Ectodermal cell (in vitro differentiated cells): ENCODE data around the gene BNIP5.

Experiments used
- H3K27ac ChIP-seq: 2 replicates; pipeline ENCODE4 v1.7.0; 2013; ENCODE audit warnings: mild to moderate bottlenecking, low read depth, low read length; ENCODE audit not compliant: insufficient read depth, poor library complexity, severe bottlenecking
- H3K27me3 ChIP-seq: 2 replicates; pipeline ENCODE4 v1.7.0; 2013; ENCODE audit warnings: mild to moderate bottlenecking, low read length; ENCODE audit not compliant: insufficient read depth, control insufficient read depth, poor library complexity, severe bottlenecking
- H3K36me3 ChIP-seq: one replicate; pipeline ENCODE4 v1.7.0; 2013; ENCODE audit warnings: low read length; ENCODE audit not compliant: control insufficient read depth, insufficient read depth
- H3K4me1 ChIP-seq: one replicate; pipeline ENCODE4 v1.7.0; 2013; ENCODE audit warnings: low read length; ENCODE audit not compliant: control insufficient read depth, insufficient read depth
- H3K4me3 ChIP-seq: 2 replicates; pipeline ENCODE4 v1.7.0; 2013; ENCODE audit warnings: low read depth, low read length, control low read depth; ENCODE audit not compliant: insufficient read depth
- H3K9me3 ChIP-seq: 2 replicates; pipeline ENCODE4 v1.7.0; 2013; ENCODE audit warnings: mild to moderate bottlenecking, low read length, moderate library complexity; ENCODE audit not compliant: control insufficient read depth
- WGBS, 2 experiments: methylation state at CpG; one replicate each; pipeline ENCODE4 v1.1.7; 2013; ENCODE audit warnings: missing lambda C conversion rate in 2 of 2; 5-methylcytosine and 5-hydroxymethylcytosine counted together

Gene BNIP5

DNA sequence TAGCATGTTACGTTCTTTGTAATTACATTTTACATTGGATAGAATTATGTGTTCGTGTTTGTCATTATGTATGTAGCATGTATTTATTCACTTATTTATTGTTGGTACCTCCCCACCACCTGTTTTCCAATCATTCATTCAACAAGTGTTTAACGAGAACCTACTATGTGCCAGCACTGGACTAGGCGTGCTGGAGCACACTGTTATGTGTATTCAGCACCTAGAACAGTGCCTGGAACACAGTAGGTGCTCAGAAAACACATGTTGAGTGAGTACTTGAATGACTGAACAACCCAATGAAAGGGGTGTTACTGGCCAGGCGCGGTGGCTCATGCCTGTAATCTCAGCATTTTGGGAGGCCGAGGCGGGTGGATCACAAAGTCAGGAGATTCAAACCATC is 39.5 kb upstream of the BNIP5 start:
- H3K27me3 ChIP-seq, result no peaks in the 10 kb centered on the region
- no peaks in the 10 kb centered on the region for H3K9me3 ChIP-seq
- H3K4me1 ChIP-seq, result no peaks in the 10 kb centered on the region
- 94% methylated on average over 6 to 8 of the region's 8 CpGs for WGBS, 2 experiments
- no peak overlapping the region for H3K27ac ChIP-seq
- H3K4me3 ChIP-seq, result no peak overlapping the region
- no peaks in the 10 kb centered on the region for H3K36me3 ChIP-seq

- WGBS, 2 experiments, result 93 to 96% methylated on average over 20 of the region's 20 CpGs
- no peak overlapping the region for H3K4me3 ChIP-seq
- H3K4me1 ChIP-seq, result no peaks in the 10 kb centered on the region
- no peaks in the 10 kb centered on the region for H3K27me3 ChIP-seq
- H3K27ac ChIP-seq, result no peak overlapping the region
- H3K36me3 ChIP-seq, result no peaks in the 10 kb centered on the region
- H3K9me3 ChIP-seq, result no peaks in the 10 kb centered on the region
Observed at GRCh38 chr6:36375644-36376155, 39.0 kb upstream of the BNIP5 start.

DNA sequence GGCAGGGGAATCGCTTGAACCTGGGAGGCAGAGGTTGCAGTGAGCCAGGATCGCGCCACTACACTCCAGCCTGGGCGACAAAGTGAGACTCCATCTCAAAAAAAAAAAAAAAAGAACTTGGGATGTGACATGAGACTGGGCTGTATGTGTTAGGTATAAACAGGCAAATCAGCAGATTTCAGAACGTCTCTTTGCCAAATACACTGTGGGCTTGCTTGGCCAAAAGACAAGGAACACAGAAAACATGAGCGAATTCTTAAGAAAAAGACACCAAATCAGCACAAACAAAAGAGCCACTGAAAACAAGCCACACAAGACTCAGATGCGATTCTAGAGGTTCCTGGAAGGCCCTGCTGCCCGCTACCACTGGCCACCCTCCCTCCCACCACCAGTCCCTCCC is 38.3 kb upstream of the BNIP5 start:
- Histone ChIP-seq H3K9me3 (no peaks in the 10 kb centered on the region), H3K27ac (no peak overlapping the region), H3K4me1 (no peaks in the 10 kb centered on the region), H3K4me3 (no peak overlapping the region), H3K36me3 (no peaks in the 10 kb centered on the region), H3K27me3 (no peaks in the 10 kb centered on the region)
- WGBS, 2 experiments, result 87 to 92% methylated on average over 8 of the region's 8 CpGs

DNA sequence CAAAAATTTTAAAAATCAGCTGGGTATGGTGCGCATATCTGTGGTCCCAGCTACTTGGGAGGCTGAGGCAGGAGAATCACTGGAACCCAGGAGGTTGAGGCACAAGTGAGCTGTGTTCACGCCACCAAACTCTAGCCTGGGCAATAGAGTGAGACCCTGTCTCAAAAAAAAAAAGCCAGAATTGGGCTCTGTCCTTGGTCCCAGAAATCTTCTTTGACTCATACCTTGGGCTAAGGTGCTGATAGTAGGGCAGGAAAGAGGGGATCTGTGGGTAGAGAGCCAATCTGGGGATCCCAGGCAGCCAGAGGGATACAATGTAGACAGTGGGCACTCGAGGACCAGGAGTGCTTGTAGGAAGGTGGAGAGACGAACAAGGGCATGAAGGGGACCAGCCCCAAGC is 37.5 kb upstream of the BNIP5 start:
- no peaks in the 10 kb centered on the region for H3K36me3 ChIP-seq
- H3K4me1 ChIP-seq, result no peaks in the 10 kb centered on the region
- H3K9me3 ChIP-seq, result no peaks in the 10 kb centered on the region
- no peak overlapping the region for H3K27ac ChIP-seq
- 93 to 96% methylated on average over 4 of the region's 4 CpGs for WGBS, 2 experiments
- H3K4me3 ChIP-seq, result no peak overlapping the region
- no peaks in the 10 kb centered on the region for H3K27me3 ChIP-seq

DNA sequence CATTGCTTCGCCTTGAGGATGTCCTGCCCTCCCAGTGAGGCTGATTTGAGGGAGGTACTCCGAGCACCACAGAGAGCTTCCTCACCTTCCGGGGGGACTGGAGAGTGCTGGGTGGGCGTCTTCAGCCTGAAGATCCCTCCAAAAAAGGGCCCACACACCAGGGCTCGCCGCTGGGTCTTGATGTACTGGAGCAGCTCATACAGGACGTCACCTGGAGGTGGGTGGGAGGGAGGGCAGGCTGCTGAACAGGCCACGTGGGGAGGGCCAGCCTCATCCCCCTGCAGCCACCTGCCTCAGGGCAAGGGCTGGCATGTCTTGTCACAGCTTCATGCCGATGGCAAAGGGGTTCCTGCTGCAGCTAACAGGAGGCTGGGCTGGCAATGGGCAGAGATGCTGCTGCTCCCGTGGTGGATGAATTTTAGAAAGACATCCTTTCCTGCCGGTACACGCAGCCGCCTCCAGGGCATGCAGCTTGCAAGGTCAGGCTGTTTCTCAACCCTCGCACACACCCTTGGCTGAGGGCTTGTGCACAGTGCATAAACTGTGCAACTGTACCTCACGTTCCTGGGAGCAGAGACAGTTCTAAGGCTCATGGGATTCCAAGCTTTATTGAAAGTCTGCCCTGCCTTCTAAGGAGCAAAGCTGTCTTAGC is 36.8 kb upstream of the BNIP5 start:
- Histone ChIP-seq H3K27ac (no peak overlapping the region), H3K36me3 (no peaks in the 10 kb centered on the region), H3K4me1 (no peaks in the 10 kb centered on the region), H3K9me3 (no peaks in the 10 kb centered on the region), H3K4me3 (no peak overlapping the region), H3K27me3 (no peaks in the 10 kb centered on the region)
- 75 to 78% methylated on average over 15 of the region's 15 CpGs for WGBS, 2 experiments

DNA sequence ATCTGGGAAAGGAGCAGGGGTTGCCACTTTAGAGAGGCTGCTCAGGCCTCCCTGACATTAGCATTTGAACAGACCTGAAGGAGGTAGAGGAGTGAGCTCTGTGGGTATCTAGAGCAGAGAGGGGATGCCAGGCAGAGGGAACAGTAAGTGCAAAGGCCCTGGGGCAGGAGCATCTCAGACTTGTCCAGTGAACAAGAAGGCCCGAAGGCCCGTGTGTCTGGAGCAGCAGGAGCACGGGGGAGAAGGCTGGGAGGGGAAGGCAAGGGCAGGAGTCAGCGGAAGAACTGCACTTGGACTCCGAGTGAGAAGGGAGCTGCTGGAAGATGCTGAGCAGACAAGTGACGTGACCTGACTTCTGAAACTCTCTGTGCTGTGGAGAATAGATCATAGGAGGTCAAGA is 35.4 kb upstream of the BNIP5 start:
- Histone ChIP-seq H3K9me3 (no peaks in the 10 kb centered on the region), H3K27ac (no peak overlapping the region), H3K27me3 (no peaks in the 10 kb centered on the region), H3K4me3 (no peak overlapping the region), H3K4me1 (no peaks in the 10 kb centered on the region), H3K36me3 (no peaks in the 10 kb centered on the region)
- 94 to 95% methylated on average over 6 of the region's 6 CpGs for WGBS, 2 experiments

DNA sequence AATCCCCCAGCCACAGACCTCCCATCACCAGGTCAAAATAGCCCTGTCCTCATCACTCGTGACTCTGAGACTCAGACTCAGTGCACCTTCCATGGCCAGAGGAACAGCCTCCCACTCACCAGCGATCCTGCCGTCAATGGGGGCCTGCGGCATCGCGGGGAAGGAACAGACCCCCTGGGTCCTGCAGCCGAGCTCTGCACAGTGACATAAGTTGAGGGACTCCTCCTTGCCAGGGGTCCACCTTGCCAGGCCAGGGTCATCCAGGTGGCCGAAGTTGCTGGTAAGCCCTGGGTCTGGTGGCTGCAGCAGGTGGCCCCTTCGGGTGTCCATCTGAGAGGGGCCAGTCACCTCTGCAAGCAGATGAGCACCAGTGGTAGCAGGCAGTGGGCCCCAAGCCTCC is 34.5 kb upstream of the BNIP5 start:
- Histone ChIP-seq H3K9me3 (no peaks in the 10 kb centered on the region), H3K27ac (no peak overlapping the region), H3K27me3 (no peaks in the 10 kb centered on the region), H3K4me1 (no peaks in the 10 kb centered on the region), H3K4me3 (no peak overlapping the region), H3K36me3 (no peaks in the 10 kb centered on the region)
- 81 to 88% methylated on average over 9 of the region's 9 CpGs for whole genome bisulfite sequencing, 2 experiments

GRCh38 chr6:36370638-36371037 is 34.0 kb upstream of the BNIP5 start:
- H3K27me3 ChIP-seq, result no peaks in the 10 kb centered on the region
- WGBS, 2 experiments, result 85 to 92% methylated on average over 2 of the region's 2 CpGs
- no peak overlapping the region for H3K4me3 ChIP-seq

DNA sequence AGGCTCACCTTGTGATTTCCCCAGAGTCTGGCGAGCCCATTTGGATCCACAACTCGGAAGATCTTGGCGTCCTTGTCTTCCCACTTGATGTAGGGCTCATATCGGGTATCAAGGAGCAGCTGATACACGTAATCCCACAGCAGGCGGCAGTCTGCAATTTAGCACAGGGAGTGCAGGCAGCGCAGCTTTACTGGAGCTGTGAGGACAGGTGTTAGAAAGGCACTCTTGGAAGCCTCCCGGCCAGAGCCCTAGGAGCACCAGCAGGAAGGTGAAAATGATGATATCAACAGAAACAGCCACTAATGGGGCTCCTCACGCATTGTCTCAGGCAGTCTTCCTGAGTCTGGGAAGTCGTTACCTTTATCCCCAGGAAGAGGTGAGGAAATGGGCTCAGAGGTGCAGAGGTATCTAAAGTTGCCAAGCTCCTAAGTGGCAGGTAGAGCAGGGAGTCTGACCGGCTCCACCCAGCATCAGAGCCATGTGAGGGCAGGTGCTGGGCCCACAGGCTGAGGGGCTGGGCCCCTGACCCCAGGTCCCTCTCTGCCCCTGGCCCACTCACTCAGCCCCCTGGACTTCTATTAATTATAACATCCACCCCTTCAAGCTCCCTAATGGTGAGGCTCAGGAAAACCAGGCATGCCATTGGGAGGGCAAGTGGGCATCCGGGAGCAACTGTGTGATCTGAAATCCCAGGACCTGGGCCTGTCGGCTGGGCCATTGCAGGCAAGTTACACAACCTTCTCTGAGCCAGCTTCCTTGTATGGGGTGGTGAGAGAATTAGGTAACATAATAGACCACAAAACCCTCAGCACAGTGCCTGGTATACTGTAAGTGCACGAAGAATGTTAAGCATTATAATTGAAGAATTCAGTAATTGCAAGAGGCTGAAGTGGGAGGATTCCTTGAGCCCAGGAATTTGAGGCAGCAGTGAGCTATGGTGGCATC is 32.5 kb upstream of the BNIP5 start:
- H3K4me3 ChIP-seq, result no peak overlapping the region
- no peaks in the 10 kb centered on the region for H3K4me1 ChIP-seq
- 90% methylated on average over 13 to 14 of the region's 14 CpGs for WGBS, 2 experiments
- H3K27ac ChIP-seq, result no peak overlapping the region
- no peaks in the 10 kb centered on the region for H3K36me3 ChIP-seq
- H3K9me3 ChIP-seq, result no peaks in the 10 kb centered on the region
- no peaks in the 10 kb centered on the region for H3K27me3 ChIP-seq

More at GRCh38 chr6:36370638-36371037, 34.0 kb upstream of the BNIP5 start:
- Histone ChIP-seq H3K9me3 (no peaks in the 10 kb centered on the region), H3K36me3 (no peaks in the 10 kb centered on the region), H3K4me1 (no peaks in the 10 kb centered on the region), H3K27ac (no peak overlapping the region)

DNA sequence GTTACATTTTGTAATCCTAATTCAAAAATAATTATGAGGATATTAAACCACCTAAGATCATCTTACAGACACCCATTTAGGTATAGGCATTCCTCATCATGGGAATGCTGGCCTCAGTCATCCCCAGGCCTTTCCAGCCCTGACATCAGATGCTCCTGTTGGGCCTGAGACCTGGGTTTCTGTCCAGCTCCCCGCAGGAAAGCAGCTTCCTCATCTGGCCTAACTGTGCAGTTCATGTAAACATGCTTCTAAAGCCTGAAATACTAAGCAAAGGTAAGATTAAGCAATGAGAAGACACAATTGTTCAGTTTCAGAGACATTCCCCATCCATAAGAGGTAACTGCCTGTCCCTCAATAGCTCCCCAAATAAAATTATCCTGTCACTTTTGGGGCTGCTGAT is 31.7 kb upstream of the BNIP5 start:
- no peaks in the 10 kb centered on the region for H3K36me3 ChIP-seq
- H3K9me3 ChIP-seq, result no peaks in the 10 kb centered on the region
- WGBS, 2 experiments, result 88 to 89% methylated on average over 1 of the region's 1 CpG
- no peaks in the 10 kb centered on the region for H3K27me3 ChIP-seq
- H3K4me1 ChIP-seq, result no peaks in the 10 kb centered on the region
- H3K4me3 ChIP-seq, result no peak overlapping the region
- H3K27ac ChIP-seq, result no peak overlapping the region
